K562 (cell line): ENCODE results near the gene SRGAP2C. TPM values are rescaled to one million over a fixed set of nuclear protein-coding genes. Genes with fewer than 3 reads are reported as not detected.
A peak's percentile ranks its signal among the peaks of the same experiment; 100 is the strongest.
"Not testable (repeated sequence)": the region's sequence is repeated elsewhere in the genome, so short reads cannot be mapped to it uniquely, and the experiment has no call there.

ENCODE experiments used
- ATAC-seq: fragments of 200-7000 bp; cut with Tn5 transposase; 3 replicates; pipeline ENCODE4 v1.9.1; 2020; ENCODE audit warnings: moderate library complexity
- BruUV-seq: library from RNA; stranded (reverse); fragments of 400-500 nt; replicated peaks from 2 replicates; lab custom pipeline; 2021; lab: Mats Ljungman, UMichigan
- CTCF ChIA-PET: fragments of 300-600 bp; formaldehyde crosslinking; extraction: SDS; loops from one replicate; lab custom pipeline; 2021; ENCODE audit warnings: low intra/inter-chr PET ratio; lab: Yijun Ruan, JAX
- POLR2A ChIA-PET: fragments of 300-600, 350-650 bp; sonication (Branson Sonifier 250); formaldehyde crosslinking; extraction: SDS; loops from one replicate; lab custom pipeline; 2021; ENCODE audit warnings: antibody characterized with exemption, inconsistent platforms; lab: Yijun Ruan, JAX
- DNase-seq, 4 experiments: peaks; one replicate each; pipeline versions ENCODE4 v3.0.0 to v3.0.0-alpha.2; 2011 to 2018; ENCODE audit warnings: low spot score in 3 of 4, mixed read lengths in 3 of 4; ENCODE audit errors: extremely low read depth in 1 of 4
- FAIRE-seq: peaks from 2 replicates; lab custom pipeline; 2011; peaks lifted over from hg19 to GRCh38; lab: Jason Lieb, UNC
- H2AFZ ChIP-seq: 2 replicates; pipeline ENCODE4 v1.6.0; 2011; ENCODE audit warnings: low read depth, low read length, control low read depth, inconsistent platforms
- H3K27ac ChIP-seq: fragments of 200-600 bp; 3 replicates; pipeline ENCODE4 v1.8.0; 2011; ENCODE audit warnings: low read depth, mild to moderate bottlenecking, control low read depth, inconsistent platforms, low read length, moderate library complexity, mixed read lengths; ENCODE audit errors: extremely low read depth
- H3K27me3 ChIP-seq, 2 experiments: fragments of 300-600 bp in 1 of 2; 2 replicates in 1 of 2; 3 replicates in 1 of 2; pipeline versions ENCODE4 v1.6.0 to v1.8.0; 2011; ENCODE audit warnings: inconsistent platforms in 2 of 2, low read length in 2 of 2, mild to moderate bottlenecking in 1 of 2, mixed read lengths in 1 of 2, moderate library complexity in 1 of 2; ENCODE audit not compliant: control insufficient read depth in 2 of 2, insufficient read depth in 2 of 2
- H3K36me3 ChIP-seq: fragments of 300-600 bp; 3 replicates; pipeline ENCODE4 v1.8.0; 2011; ENCODE audit warnings: mild to moderate bottlenecking, low read length, inconsistent platforms; ENCODE audit not compliant: control insufficient read depth, insufficient read depth
- H3K4me1 ChIP-seq, 2 experiments: fragments of 200-600 bp in 1 of 2; replicated peaks in 1 of 2; 2 replicates in 1 of 2; 3 replicates in 1 of 2; pipeline versions ENCODE4 v1.5.1 to v1.8.0; 2011; ENCODE audit warnings: inconsistent platforms in 2 of 2, low read length in 2 of 2, mild to moderate bottlenecking in 1 of 2, mixed read lengths in 1 of 2, moderate library complexity in 1 of 2; ENCODE audit not compliant: control insufficient read depth in 2 of 2, insufficient read depth in 2 of 2
- H3K4me2 ChIP-seq: 2 replicates; pipeline ENCODE4 v1.6.1; 2011; ENCODE audit warnings: low read length, control low read depth, inconsistent platforms, mixed read lengths; ENCODE audit not compliant: insufficient read depth
- H3K4me3 ChIP-seq: fragments of 200-600 bp; sonication (generic), shearing (Covaris generic); 2 replicates; pipeline ENCODE4 v1.5.1; 2016; ENCODE audit warnings: control low read depth, inconsistent platforms
- H3K79me2 ChIP-seq: fragments of 200-600 bp; 3 replicates; pipeline ENCODE4 v1.8.0; 2011; ENCODE audit warnings: low read length, inconsistent platforms; ENCODE audit not compliant: control insufficient read depth, insufficient read depth
- H3K9ac ChIP-seq, 2 experiments: 2 replicates each; pipeline versions ENCODE4 v1.6.0 to v1.6.1; 2011; ENCODE audit warnings: low read depth in 2 of 2, low read length in 2 of 2, control low read depth in 1 of 2, inconsistent platforms in 1 of 2, mild to moderate bottlenecking in 1 of 2, mixed read lengths in 1 of 2; ENCODE audit not compliant: insufficient read depth in 1 of 2
- H3K9me1 ChIP-seq: one replicate; pipeline ENCODE4 v1.6.0; 2011; ENCODE audit warnings: inconsistent platforms, mild to moderate bottlenecking, low read length, moderate library complexity; ENCODE audit not compliant: control insufficient read depth, insufficient read depth
- H3K9me3 ChIP-seq: replicated peaks from 2 replicates; pipeline ENCODE4 v1.5.1; 2011; ENCODE audit warnings: low read depth, low read length, inconsistent platforms; ENCODE audit not compliant: control insufficient read depth, insufficient read depth
- H4K20me1 ChIP-seq: replicated peaks from 2 replicates; pipeline ENCODE4 v1.6.1; 2011; ENCODE audit warnings: low read length, inconsistent platforms, mixed read lengths; ENCODE audit not compliant: control insufficient read depth, insufficient read depth
- RAD21 ChIP-seq, 2 experiments: fragments of 250-450 bp in 1 of 2; fragments of 450-650 bp in 1 of 2; sonication (Bioruptor Pico) in 1 of 2; formaldehyde crosslinking in 1 of 2; IDR thresholded peaks in 1 of 2; conservative IDR thresholded peaks in 1 of 2; 2 replicates each; pipeline versions ENCODE4 v1.4.0 to v1.8.0; 2020 to 2022; ENCODE audit warnings: mild to moderate bottlenecking in 2 of 2, moderate library complexity in 1 of 2
- WGBS: fragments of 100-300 bp; shearing (Covaris generic); methylation state at CpG from one replicate; pipeline ENCODE4 v1.1.6; 2016; ENCODE audit warnings: low coverage, mixed read lengths; ENCODE audit not compliant: insufficient coverage; ENCODE audit errors: missing lambda C conversion rate; 5-methylcytosine and 5-hydroxymethylcytosine counted together
- in situ Hi-C: fragments of 300-500 bp; cut with MboI; formaldehyde crosslinking; loops from 4 replicates; pipeline ENCODE4 v1.15.0; 2018; ENCODE audit warnings: inconsistent platforms, mixed read lengths
- intact Hi-C: fragments of 100-400 bp; cut with micrococcal nuclease; formaldehyde crosslinking; loops from 2 replicates; pipeline ENCODE4 v1.14.2; 2022
- polyA plus RNA-seq, 8 experiments: library from polyadenylated mRNA; depleted of rRNA in 4 of 8; stranded (reverse) in 5 of 8; unstranded in 3 of 8; fragments of >200 nt; fragmentation: Nextera tagmentation in 2 of 8; fragmentation: Illumina TruSeq in 1 of 8; extraction: Ambion mirVana in 2 of 8; extraction: Trizol in 1 of 8; gene quantifications; 2 replicates each; pipeline versions ENCODE4 v1.2.1 to v1.2.3, GENCODE V29; 2011 to 2014; ENCODE audit warnings: inconsistent platforms in 1 of 8, missing spikeins in 1 of 8
- total RNA-seq, 7 experiments: library from RNA; depleted of rRNA in 6 of 7; stranded (reverse); fragments of >200 nt in 6 of 7; fragmentation: Illumina TruSeq in 2 of 7; extraction: Trizol in 2 of 7; gene quantifications; 2 replicates each; pipeline versions ENCODE4 v1.2.1 to v1.2.3, GENCODE V29; 2011 to 2021; ENCODE audit warnings: low replicate concordance in 1 of 7

The SRGAP2C gene
- total and polyA plus RNA-seq, 9 of the 15 experiments (the other 6 are each of a cell fraction or from before 2014, with no cell fraction given): 5.0 to 21.1 (median 7.7) TPM

- TF ChIP-seq RAD21 (CRISPR knock-in tag; conservative IDR thresholded peaks at IDR 0.05 in 1 of 2, IDR thresholded peaks at IDR 0.05 in 1 of 2): peak; percentile 23 to 65; a peak in 2 of 4 replicates
Measured at GRCh38 chr1:121155671-121156358, 29.0 kb upstream of the SRGAP2C start (continued).

- H3K79me2 ChIP-seq, FAIRE-seq, H3K4me1 ChIP-seq, H3K9me1 ChIP-seq, H3K36me3 ChIP-seq, DNase-seq, H3K27me3 ChIP-seq, CTCF ChIA-PET, intact Hi-C loops, POLR2A ChIA-PET, H3K27ac ChIP-seq, H2AFZ ChIP-seq, H3K4me3 ChIP-seq, H3K9ac ChIP-seq, H4K20me1 ChIP-seq, H3K4me2 ChIP-seq, BruUV-seq, in situ Hi-C loops, H3K9me3 ChIP-seq: not testable (repeated sequence)
- WGBS: no CpG with 5 or more reads among the region's 4 CpGs
- peak; percentile 61 for ATAC-seq
Measured at GRCh38 chr1:121156958-121157603, 27.7 kb upstream of the SRGAP2C start.

- H3K4me1 ChIP-seq, in situ Hi-C loops: not testable (repeated sequence)
Measured at GRCh38 chr1:121157609-121158008, 27.2 kb upstream of the SRGAP2C start.

More at GRCh38 chr1:121157609-121158008, 27.2 kb upstream of the SRGAP2C start:
- intact Hi-C loops, ATAC-seq, H3K9ac ChIP-seq, H3K9me1 ChIP-seq, H4K20me1 ChIP-seq, H2AFZ ChIP-seq, CTCF ChIA-PET, POLR2A ChIA-PET, H3K27me3 ChIP-seq, H3K4me2 ChIP-seq, H3K36me3 ChIP-seq, H3K27ac ChIP-seq, H3K79me2 ChIP-seq, FAIRE-seq, DNase-seq, H3K4me3 ChIP-seq, H3K9me3 ChIP-seq, BruUV-seq: not testable (repeated sequence)
- 46% methylated on average over 1 of the region's 2 CpGs for WGBS
